SH-SY5Y (cell line): ENCODE data around the gene MRPS27.
A peak's percentile ranks its signal among the peaks of the same experiment; 100 is the strongest.

Source experiments
- GATA2 ChIP-seq: IDR thresholded peaks from 2 replicates; pipeline ENCODE4 v1.6.1; 2011; ENCODE audit warnings: mild to moderate bottlenecking, low read depth, low read length
- GATA3 ChIP-seq: IDR thresholded peaks from 2 replicates; pipeline ENCODE4 v1.6.1; 2011; ENCODE audit warnings: low read depth, mild to moderate bottlenecking, low read length, moderate library complexity

MRPS27 gene

DNA sequence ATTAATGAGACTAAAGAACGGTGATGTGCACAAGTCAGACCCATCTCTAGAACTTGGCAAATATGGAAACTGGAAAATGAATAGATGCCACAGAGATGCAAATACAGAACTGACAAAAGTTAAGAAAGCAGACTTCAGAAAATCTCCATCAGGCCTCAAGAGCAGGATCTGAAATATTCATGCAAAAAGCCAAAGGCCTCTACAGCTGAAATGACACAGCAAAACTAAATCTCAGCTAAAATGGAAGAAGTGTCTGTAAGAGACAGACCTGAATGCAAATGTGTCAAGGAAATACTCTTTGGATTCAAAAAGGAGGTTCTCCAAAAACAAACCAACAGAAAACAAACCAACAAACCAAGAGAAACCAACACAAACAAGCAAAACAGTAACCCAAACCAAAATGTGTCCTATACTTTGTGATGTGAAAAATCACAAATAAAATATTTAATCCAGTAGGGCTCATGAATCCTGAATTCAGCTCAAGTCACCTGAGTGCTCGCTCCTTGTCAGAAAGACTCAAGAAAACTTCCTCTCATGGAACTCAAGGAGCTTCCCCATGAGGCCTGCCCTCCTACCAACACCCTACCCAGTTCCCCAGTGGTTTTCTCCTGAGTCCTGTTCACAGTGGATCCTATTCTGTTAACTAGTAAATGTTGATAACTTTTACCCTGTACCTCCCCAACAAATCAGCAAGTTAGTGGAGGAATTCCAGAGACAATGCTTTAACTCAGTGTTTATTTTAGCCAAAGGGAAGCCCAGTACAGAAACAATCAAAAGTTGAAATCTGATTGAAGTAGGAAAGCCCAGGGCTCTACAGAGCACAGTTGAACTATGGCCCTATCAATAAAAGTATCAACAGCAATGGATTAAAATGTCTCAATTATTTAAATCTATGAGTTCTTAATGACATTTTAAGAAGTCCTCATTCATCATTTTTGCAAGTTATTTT lies 14.6 kb downstream of the MRPS27 start:
- no peak for TF ChIP-seq GATA3
- TF ChIP-seq GATA2: no peak

DNA sequence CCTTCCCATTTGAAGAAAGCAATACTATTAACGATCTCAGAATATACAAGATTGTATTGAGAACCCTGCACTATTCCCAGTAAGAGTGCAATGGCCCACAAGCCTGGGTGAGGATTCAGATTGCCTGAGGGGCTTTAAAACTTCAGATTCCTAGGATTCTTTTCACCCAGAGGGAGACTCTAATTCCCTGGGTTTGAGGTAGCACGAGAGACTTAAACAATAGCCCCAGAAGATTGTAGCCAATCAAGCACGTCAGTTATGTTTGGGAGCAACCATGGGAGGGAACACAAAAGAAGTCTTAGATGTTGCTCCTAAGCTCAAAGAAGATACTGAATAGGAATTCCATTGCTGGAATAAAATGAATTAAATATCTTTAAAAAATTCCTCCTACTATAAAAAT lies 17.9 kb downstream of the MRPS27 start:
- TF ChIP-seq GATA3 (no peak), GATA2 (no peak)

DNA sequence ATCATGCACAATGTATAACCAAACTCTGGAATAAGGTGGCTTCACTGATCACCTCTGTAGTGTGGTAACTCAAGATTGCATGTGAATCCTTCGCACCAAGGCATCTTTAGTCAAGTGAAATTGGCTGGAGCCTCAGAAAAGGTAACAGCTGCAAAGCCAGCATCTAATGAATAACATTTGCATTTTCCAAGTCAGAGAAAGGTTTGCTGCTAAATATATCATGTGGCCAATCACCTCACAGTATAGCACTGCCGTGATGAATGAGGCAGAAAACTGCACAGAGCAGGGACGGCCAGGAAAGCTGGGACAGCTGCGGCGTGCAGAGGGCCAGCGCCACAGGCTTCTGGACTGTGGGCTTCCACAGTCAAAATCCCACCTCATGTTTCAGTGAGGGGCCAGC lies 18.5 kb downstream of the MRPS27 start:
- TF ChIP-seq GATA2: no peak
- TF ChIP-seq GATA3: no peak

DNA sequence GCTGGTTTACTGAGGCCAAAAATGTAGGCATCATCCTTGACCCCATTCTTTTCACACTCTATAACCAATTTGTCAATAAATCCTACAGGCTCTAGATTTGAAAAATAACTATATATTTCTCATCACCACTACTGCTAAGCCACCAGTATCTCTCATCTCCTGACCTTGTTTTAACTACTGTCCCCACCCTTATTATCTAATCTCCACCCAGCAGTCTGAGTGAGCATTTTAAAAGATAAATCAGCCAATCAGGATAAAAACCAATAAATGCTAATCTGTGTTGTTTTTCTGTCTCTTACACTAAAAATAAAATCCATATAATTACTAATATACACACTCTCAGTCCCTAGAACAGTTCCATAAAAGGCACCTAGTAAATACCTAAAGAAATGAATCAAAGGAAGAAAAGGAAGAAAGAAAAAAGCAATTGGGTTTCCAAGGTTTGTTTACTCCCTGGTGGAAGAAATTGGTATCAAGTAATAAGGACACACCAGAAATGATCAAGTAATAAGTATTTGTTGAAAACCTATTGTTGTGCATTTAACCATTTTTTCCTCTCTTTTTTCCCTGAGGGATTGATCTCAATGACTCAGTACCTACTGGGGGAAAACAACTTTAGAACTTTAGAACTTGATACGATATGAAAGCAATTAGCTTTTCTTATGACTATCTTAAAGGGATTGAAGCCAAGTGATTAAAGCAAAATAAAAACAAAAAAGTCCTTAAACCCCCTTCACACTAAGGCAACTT lies 19.3 kb downstream of the MRPS27 start:
- TF ChIP-seq GATA3: no peak
- no peak for TF ChIP-seq GATA2

DNA sequence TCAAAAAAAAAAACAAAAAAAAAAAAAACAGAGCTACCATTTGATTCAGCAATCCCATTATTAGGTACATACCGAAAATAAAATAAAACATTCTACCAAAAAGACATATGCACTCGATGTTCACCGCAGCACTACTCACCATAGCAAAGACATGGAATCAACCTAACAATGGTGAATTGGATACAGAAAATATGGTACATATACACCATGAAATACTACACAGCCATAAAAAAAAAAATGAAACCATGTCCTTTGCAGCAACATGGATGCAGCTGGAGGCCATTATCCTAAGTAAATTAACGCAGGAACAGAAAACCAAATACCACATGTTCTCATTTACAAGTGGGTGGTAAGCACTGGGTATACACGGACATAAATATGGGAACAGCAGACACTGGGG lies 21.3 kb downstream of the MRPS27 start:
- TF ChIP-seq GATA3: no peak
- TF ChIP-seq GATA2: no peak

DNA sequence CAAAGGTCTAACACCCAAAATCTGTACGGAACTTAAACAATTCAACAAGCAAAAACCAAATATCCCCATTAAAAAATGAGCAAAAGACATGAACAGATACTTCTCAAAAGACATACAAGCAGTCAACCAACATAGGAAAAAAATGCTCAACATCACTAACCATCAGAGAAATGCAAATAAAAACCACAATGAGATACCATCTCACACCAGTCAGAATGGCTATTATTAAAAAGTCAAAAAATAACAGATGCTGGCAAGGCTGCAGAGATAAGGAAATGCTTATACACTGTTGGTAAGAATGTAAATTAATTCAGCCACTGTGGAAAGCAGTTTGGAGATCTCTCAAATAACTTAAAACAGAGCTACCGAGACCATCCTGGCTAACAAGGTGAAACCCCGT lies 21.9 kb downstream of the MRPS27 start:
- TF ChIP-seq GATA3: 0 out of 2 replicates have a peak, but pooled peaks have one; percentile 22

DNA sequence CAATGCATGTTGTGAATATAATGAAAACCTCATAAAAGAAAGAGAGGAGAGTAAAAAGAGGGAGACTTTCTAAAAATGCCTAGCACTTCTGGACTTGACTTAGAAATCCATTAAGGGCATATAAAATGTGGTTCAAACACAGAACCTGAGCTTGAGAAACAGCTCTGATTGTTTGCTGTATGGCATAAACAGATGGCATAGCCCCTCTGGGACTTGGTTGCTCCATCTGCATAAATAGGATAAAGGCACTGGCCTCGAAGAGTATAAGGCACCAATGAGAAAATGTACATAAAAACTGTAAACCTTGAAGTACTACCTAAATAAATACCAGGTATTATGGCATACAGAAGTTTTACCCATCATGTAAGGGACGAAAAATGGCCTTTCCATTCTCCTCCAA lies 23.8 kb downstream of the MRPS27 start:
- TF ChIP-seq GATA2 (no peak), GATA3 (no peak)

DNA sequence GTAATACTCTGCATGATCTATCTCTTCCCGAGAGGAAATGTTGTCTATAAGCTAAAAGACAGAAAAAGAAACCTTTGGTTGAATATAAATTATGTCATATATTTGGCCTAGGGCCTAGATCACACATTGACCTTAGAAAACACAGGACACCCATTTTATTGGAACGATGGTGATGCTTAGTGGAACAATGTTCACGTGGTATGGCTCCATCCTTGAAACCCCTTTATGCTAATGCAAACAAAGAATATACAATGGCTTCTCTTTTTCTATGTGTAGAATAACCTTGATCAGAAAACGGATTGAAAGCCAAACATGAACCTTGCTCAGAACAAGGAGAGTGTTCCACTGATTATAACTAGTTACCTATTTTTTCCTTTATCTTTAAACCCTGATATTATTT lies 24.5 kb downstream of the MRPS27 start:
- TF ChIP-seq GATA3 (no peak), GATA2 (no peak)

DNA sequence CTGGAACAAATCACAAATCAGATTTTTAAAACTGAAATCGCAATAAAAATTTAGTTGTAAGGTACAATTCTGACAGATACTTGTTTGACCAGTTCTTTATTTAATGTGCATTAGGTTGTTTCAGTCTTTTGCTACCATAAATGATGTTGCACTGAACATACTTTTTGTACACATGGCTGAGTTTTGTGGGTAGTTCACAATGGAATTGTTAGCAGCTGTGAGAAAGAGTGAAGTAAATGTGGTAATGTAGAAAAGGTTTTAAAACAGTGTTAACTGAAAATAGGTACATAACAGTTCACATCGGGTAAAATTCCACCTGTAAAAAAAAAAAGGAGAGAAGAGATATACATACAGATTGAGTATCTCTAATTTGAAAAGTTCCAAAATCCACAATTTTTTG lies 25.6 kb downstream of the MRPS27 start:
- TF ChIP-seq GATA2 (no peak), GATA3 (no peak)

DNA sequence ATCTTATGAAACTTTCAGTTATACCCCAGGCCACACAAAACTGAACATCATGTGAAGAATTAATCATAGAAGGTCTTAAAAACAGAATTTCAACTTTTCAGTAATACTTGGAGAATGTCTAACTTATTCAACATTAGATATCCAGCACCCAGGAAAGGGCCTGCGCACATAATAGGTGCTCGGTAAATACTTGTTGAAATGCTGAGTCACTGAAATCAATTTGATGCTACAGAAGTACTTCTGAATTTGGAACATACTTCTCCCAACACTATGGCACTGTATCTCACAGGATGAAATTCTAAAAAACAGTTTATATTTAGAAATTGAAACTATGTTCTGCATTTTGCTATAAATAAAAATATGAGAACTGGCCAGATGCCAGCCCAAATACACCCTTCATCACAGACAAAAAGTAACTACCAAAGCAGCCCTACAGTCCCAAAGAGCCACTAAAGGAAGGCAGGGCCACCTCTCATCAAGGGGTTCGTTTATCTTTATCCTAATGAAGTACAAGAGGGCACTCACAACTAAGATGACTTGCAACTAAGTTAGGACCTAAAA lies 26.5 kb downstream of the MRPS27 start:
- TF ChIP-seq GATA3 (no peak), GATA2 (no peak)

DNA sequence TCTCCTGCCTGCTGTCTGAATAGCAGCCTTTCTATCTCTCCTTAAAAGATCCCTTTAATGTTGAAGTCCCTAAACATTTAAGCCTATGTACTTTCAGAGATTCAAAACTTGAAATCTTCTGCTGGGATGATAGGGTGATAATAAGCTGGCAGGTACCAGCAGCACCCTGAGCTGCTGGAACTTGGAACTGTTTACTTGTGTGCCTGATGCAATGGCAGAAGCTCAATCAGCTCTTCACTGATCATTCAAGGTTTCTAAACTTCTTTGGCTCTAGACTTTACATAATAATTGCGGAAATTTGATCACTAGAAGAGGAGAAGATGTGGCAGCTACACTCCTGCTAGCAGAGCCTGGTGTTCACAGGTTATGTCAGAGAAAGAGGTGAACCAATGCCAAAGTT lies 27.6 kb downstream of the MRPS27 start:
- TF ChIP-seq GATA2 (no peak), GATA3 (no peak)

DNA sequence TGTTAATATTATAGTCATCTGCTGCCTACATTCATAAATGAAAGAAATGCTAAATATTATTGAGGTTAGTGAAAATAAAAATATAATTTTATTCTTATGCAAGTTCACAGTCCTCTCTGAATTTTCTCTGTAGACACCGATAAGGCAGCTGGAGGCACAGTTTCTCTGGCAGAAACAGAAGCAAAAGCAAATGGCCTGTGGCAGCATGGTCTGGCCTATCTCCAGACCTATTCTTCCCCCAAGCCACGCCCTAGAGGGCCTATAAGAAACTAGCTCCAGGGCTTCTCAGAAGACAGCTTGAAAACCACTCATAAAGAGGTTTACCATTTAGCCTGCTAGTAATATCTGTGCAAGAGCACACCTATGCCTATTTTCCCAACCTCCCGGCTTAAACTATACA lies 28.4 kb downstream of the MRPS27 start:
- TF ChIP-seq GATA2 (no peak), GATA3 (no peak)

DNA sequence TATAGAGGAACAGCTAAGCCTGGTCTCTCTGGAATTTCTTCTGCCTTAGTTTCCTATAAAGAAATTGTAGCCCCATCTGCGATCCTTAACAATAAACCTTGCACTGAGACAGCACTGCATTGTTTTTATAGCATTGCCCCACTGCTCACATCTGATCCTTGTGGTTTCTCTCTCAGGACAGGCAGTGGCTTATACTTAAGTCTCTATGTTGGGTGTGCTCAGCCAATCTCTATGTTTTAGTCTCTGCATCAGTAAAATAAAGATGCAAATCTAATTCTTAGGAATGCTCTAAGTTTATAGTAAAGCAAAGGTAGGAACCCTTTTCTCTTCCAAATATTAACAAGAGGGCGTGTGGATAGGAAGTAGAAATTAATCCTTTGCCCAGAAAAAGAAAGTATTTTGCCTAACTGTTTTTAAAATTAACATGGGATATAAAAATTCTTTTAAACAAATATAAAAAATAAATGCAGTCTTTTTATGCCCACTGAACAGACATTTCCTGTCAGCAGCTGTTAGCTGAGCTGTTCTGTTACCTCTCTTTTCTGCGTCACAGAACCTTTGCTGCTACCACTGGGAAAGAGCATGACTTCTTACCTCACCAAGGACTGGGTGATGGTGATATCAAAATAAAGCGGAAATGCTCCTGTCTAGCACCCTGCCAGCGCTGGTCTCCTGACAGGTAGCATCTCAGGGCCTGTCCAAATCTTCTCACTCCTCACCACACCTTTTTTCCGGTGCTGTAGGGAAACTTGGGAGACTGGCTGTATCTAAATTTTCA lies 29.5 kb downstream of the MRPS27 start:
- no peak for TF ChIP-seq GATA2
- no peak for TF ChIP-seq GATA3

DNA sequence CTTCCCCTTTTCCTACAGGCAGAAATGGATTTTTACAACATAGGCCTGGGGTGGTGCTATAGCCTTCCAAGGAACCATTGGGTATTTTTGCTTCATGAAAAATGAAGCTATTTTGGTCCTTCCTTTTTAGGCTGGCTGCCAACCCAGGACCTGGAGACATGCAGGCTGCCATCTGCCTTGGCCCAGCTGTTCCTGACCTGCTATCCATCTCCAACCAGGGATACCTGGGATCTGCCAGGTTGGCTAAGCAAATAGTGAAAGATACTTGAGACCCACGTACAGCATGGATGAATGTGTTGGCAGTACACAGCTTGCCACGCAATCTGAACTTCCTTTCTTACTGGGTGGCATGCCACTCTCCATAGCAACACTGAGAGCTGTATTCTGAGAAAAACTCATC lies 31.1 kb downstream of the MRPS27 start:
- TF ChIP-seq GATA2: no peak
- TF ChIP-seq GATA3: no peak
